ENCODE results near the gene BUD31. TPM values are rescaled to one million over a fixed set of nuclear protein-coding genes. Genes with fewer than 3 reads are reported as not detected.
"Not testable (repeated sequence)": the region's sequence is repeated elsewhere in the genome, so short reads cannot be mapped to it uniquely, and the experiment has no call there.

The BUD31 gene
- total and polyA plus RNA-seq, 2 of the 13 experiments (the other 11 are each of a cell fraction or from before 2014, with no cell fraction given), result 35.1 to 79.1 TPM

DNA sequence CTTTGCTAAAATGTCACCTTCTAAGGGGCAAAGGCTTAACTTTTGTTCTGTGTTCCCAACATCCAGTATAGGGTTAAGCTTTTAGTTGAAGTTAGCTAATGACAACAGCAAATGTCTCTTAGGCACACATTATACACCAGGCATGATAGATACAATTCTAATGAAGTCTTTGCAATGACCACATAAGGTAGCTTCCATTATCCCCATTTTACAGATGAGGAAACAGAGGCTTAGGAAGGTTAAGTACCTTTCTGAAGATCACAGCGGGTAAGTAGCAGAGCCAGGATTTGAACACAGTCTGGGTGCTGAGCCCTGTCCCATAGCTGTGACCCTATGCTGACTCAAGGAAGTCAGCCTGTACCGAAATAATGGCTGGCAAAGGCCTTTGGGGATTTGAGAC, 1.9 kb downstream of the BUD31 start:
- Histone ChIP-seq H3K79me2 (ENCODE audit: insufficient read depth, low read length) (peaks cover 48% of the 10 kb centered on the region), H3K4me1 (ENCODE audit: insufficient read depth, low read length) (peaks cover 34% of the 10 kb centered on the region), H4K20me1 (ENCODE audit: insufficient read depth, low read length) (peaks cover 5% of the 10 kb centered on the region; the same call in 1 of the 2 replicates), H3K4me2 (ENCODE audit: low read depth, low read length) (peak overlapping the region; percentile 84), H3K4me3 (replicated peaks in 1 of 3; ENCODE audit: insufficient read depth in 1 of 3, low read depth in 2 of 3, low read length in 3 of 3) (no peak overlapping the region), H3K36me3 (replicated peaks in 1 of 2; ENCODE audit: control insufficient read depth in 1 of 2, insufficient read depth in 2 of 2, low read length in 2 of 2) (peaks cover 7 to 44% of the 10 kb centered on the region in 2 experiments), H2AFZ (ENCODE audit: low read length) (no peak overlapping the region), H3K9me3 (ENCODE audit: low read length) (no peaks in the 10 kb centered on the region), H3K27ac (ENCODE audit: extremely low read length, insufficient read depth, low read length) (no peak overlapping the region), H3K27me3 (ENCODE audit: control insufficient read depth in 1 of 2, insufficient read depth in 2 of 2, low read length in 2 of 2) (peaks cover 0 to 4% of the 10 kb centered on the region in 2 experiments; a peak in 2 of 5 replicates), H3K9ac (ENCODE audit: insufficient read depth, low read depth, low read length) (0 out of 2 replicates have a peak overlapping the region, but pooled peaks have one; percentile 99)
- ChIA-PET CTCF (ENCODE audit: low intra/inter-chr PET ratio, low total read pairs) (no interaction called here), POLR2A (no interaction called here)
- TF ChIP-seq, protein P1, sequence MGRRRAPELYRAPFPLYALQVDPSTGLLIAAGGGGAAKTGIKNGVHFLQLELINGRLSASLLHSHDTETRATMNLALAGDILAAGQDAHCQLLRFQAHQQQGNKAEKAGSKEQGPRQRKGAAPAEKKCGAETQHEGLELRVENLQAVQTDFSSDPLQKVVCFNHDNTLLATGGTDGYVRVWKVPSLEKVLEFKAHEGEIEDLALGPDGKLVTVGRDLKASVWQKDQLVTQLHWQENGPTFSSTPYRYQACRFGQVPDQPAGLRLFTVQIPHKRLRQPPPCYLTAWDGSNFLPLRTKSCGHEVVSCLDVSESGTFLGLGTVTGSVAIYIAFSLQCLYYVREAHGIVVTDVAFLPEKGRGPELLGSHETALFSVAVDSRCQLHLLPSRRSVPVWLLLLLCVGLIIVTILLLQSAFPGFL (CRISPR knock-in tag; IDR thresholded peaks at IDR 0.05), result no peak
- TF ChIP-seq ZNF629 (CRISPR knock-in tag; conservative IDR thresholded peaks at IDR 0.05) (peak; percentile 77), ZFP41 (CRISPR knock-in tag; IDR thresholded peaks at IDR 0.05; ENCODE audit: borderline replicate concordance) (no peak), ZNF878 (CRISPR knock-in tag; IDR thresholded peaks at IDR 0.05) (no peak)
- intact Hi-C loops (cut with micrococcal nuclease; ENCODE audit: unreplicated experiment), result no loop called here
- WGBS (ENCODE audit: low lambda C conversion rate), result 96% methylated on average over 2 of the region's 2 CpGs
- no peak for ATAC-seq
- in situ Hi-C loops (cut with HindIII; ENCODE audit: extremely low pct_ligation_motif_present, low pct_unique_long_range_greater_than_20kb), result no loop called here
- no peak for DNase-seq (ENCODE audit: low spot score)
- no TSS peak for BruUV-seq (replicated peaks)
- no peak for FAIRE-seq

DNA sequence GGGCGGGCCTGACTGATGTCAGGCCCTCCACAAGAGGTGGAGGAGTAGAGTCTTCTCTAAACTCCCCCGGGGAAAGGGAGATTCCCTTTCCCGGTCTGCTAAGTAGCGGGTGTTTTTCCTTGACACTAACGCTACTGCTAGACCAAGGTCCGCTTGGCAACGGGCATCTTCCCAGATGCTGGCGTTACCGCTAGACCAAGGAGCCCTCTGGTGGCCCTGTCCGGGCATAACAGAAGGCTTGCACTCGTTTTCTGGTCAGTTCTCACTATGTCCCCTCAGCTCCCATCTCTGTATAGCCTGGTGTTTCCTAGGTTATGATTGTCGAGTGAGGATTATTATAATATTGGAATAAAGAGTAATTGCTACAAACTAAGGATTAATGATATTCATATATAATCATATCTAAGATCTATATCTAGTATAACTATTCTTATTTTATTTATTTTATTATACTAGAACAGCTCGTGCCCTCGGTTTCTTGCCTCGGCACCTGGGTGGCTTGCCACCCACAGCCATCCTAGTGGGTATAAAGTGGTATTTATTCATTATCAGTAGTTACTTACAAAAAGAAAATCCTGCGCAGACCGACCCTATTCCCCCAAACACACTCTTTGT, 6.9 kb downstream of the BUD31 start:
- 54% methylated on average over 15 of the region's 17 CpGs for WGBS (ENCODE audit: low lambda C conversion rate)
- ATAC-seq; BruUV-seq (replicated peaks): not testable (repeated sequence)
- TF ChIP-seq, protein P2, sequence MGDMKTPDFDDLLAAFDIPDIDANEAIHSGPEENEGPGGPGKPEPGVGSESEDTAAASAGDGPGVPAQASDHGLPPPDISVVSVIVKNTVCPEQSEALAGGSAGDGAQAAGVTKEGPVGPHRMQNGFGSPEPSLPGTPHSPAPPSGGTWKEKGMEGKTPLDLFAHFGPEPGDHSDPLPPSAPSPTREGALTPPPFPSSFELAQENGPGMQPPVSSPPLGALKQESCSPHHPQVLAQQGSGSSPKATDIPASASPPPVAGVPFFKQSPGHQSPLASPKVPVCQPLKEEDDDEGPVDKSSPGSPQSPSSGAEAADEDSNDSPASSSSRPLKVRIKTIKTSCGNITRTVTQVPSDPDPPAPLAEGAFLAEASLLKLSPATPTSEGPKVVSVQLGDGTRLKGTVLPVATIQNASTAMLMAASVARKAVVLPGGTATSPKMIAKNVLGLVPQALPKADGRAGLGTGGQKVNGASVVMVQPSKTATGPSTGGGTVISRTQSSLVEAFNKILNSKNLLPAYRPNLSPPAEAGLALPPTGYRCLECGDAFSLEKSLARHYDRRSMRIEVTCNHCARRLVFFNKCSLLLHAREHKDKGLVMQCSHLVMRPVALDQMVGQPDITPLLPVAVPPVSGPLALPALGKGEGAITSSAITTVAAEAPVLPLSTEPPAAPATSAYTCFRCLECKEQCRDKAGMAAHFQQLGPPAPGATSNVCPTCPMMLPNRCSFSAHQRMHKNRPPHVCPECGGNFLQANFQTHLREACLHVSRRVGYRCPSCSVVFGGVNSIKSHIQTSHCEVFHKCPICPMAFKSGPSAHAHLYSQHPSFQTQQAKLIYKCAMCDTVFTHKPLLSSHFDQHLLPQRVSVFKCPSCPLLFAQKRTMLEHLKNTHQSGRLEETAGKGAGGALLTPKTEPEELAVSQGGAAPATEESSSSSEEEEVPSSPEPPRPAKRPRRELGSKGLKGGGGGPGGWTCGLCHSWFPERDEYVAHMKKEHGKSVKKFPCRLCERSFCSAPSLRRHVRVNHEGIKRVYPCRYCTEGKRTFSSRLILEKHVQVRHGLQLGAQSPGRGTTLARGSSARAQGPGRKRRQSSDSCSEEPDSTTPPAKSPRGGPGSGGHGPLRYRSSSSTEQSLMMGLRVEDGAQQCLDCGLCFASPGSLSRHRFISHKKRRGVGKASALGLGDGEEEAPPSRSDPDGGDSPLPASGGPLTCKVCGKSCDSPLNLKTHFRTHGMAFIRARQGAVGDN (CRISPR knock-in tag; IDR thresholded peaks at IDR 0.05), result peak; percentile 29; the same call in 1 of the 2 replicates
- 0 out of 2 replicates have a peak, but pooled peaks have one; percentile 46 for TF ChIP-seq ZNF205 (CRISPR knock-in tag; IDR thresholded peaks at IDR 0.05)
- TF ChIP-seq ZBTB38 (CRISPR knock-in tag; IDR thresholded peaks at IDR 0.05), result peak; percentile 86
- peak; percentile 74 for TF ChIP-seq HNF4A (CRISPR knock-in tag; IDR thresholded peaks at IDR 0.05)
- 0 out of 2 replicates have a peak, but pooled peaks have one; percentile 32 for TF ChIP-seq GATAD1 (CRISPR knock-in tag; IDR thresholded peaks at IDR 0.05)
- peak; percentile 26; the same call in 1 of the 2 replicates for TF ChIP-seq ZNF264 (CRISPR knock-in tag; IDR thresholded peaks at IDR 0.05)
- TF ChIP-seq FOSL2 (CRISPR knock-in tag; IDR thresholded peaks at IDR 0.05), result 0 out of 2 replicates have a peak, but pooled peaks have one; percentile 9
- peak; percentile 50; the same call in 1 of the 2 replicates for TF ChIP-seq ZMYM4 (CRISPR knock-in tag; IDR thresholded peaks at IDR 0.05)
- TF ChIP-seq SMC3 (IDR thresholded peaks at IDR 0.05; ENCODE audit: low read length), result peak; percentile 32; the same call in 1 of the 2 replicates

More for the DNA sequence above, 6.9 kb downstream of the BUD31 start:
- ChIA-PET CTCF (ENCODE audit: low intra/inter-chr PET ratio, low total read pairs) (interaction anchor here (2.1 kb wide), 1 partner anchor 50 kb away, joined by 14 read pairs; no protein-coding TSS in a partner anchor), POLR2A (interaction anchor here (1.0 kb wide), 1 partner anchor 90 kb away, joined by 3 read pairs; the partner anchor contains the start of gene ARPC1A)
- H3K27ac ChIP-seq (ENCODE audit: extremely low read length, insufficient read depth, low read length); H3K9ac ChIP-seq (ENCODE audit: insufficient read depth, low read depth, low read length); H2AFZ ChIP-seq (ENCODE audit: low read length); DNase-seq (ENCODE audit: low spot score); H3K79me2 ChIP-seq (ENCODE audit: insufficient read depth, low read length); H4K20me1 ChIP-seq (ENCODE audit: insufficient read depth, low read length); H3K4me2 ChIP-seq (ENCODE audit: low read depth, low read length); in situ Hi-C loops (cut with HindIII; ENCODE audit: extremely low pct_ligation_motif_present, low pct_unique_long_range_greater_than_20kb); H3K27me3 ChIP-seq (ENCODE audit: control insufficient read depth in 1 of 2, insufficient read depth in 2 of 2, low read length in 2 of 2); H3K4me3 ChIP-seq (replicated peaks in 1 of 3; ENCODE audit: insufficient read depth in 1 of 3, low read depth in 2 of 3, low read length in 3 of 3); H3K9me3 ChIP-seq (ENCODE audit: low read length); intact Hi-C loops (cut with micrococcal nuclease; ENCODE audit: unreplicated experiment): not testable (repeated sequence)
- H3K36me3 ChIP-seq (replicated peaks in 1 of 2; ENCODE audit: control insufficient read depth in 1 of 2, insufficient read depth in 2 of 2, low read length in 2 of 2), result peaks cover 27 to 85% of the 10 kb centered on the region in 2 experiments
- peak; percentile 39 for FAIRE-seq
- H3K4me1 ChIP-seq (ENCODE audit: insufficient read depth, low read length), result peaks cover 17% of the 10 kb centered on the region

Data from HepG2 (cell line).